Spleen (tissue), 11 donors: Measurements from ENCODE around the gene RAB15. TPM values are rescaled to one million over a fixed set of nuclear protein-coding genes. Genes with fewer than 3 reads are reported as not detected.

ENCODE experiments used
- DNase-seq: peaks from one replicate; pipeline ENCODE4 v3.0.0-alpha.2; 2020
- H3K27ac ChIP-seq, 8 donors: fragments of 200-600 bp; sonication (generic) in 7 of 8; 1 replicate in 4 of 8; 2 replicates in 4 of 8; pipeline versions ENCODE4 v1.5.0 to v1.8.0; 2016 to 2021; ENCODE audit warnings: inconsistent platforms in 4 of 8, mild to moderate bottlenecking in 4 of 8, moderate library complexity in 1 of 8
- H3K27me3 ChIP-seq, 7 donors: fragments of 200-600 bp; sonication (generic) in 6 of 7; replicated peaks in 1 of 7; 1 replicate in 4 of 7; 2 replicates in 3 of 7; pipeline versions ENCODE4 v1.5.0 to v1.8.0; 2016 to 2021; ENCODE audit warnings: inconsistent platforms in 3 of 7, mild to moderate bottlenecking in 1 of 7
- H3K36me3 ChIP-seq, 6 donors: fragments of 200-600 bp; sonication (generic) in 5 of 6; 1 replicate in 4 of 6; 2 replicates in 2 of 6; pipeline versions ENCODE4 v1.5.0 to v1.8.0; 2016 to 2021; ENCODE audit warnings: inconsistent platforms in 2 of 6
- H3K4me1 ChIP-seq, 6 donors: fragments of 200-600 bp; sonication (generic) in 5 of 6; 1 replicate in 3 of 6; 2 replicates in 3 of 6; pipeline versions ENCODE4 v1.5.0 to v1.8.0; 2016 to 2021; ENCODE audit warnings: inconsistent platforms in 3 of 6
- H3K4me3 ChIP-seq, 8 donors: fragments of 200-600 bp; sonication (generic) in 7 of 8; 1 replicate in 4 of 8; 2 replicates in 4 of 8; pipeline versions ENCODE4 v1.5.0 to v1.8.0; 2016 to 2021; ENCODE audit warnings: inconsistent platforms in 4 of 8, mild to moderate bottlenecking in 4 of 8, moderate library complexity in 2 of 8
- H3K9me3 ChIP-seq, 8 donors: fragments of 200-600 bp; sonication (generic) in 7 of 8; 1 replicate in 4 of 8; 2 replicates in 4 of 8; pipeline versions ENCODE4 v1.5.0 to v1.8.0; 2016 to 2021; ENCODE audit warnings: inconsistent platforms in 4 of 8
- POLR2A ChIP-seq, 3 donors: fragments of 450-650 bp; IDR thresholded peaks; one replicate each; pipeline ENCODE4 v1.5.1; 2017; ENCODE audit warnings: antibody characterized with exemption in 3 of 3, mild to moderate bottlenecking in 1 of 3
- POLR2AphosphoS5 ChIP-seq, 3 donors: sonication (generic); formaldehyde crosslinking; IDR thresholded peaks; one replicate each; pipeline ENCODE4 v1.5.1; 2017; ENCODE audit warnings: antibody characterized with exemption in 3 of 3
- WGBS, 5 donors: extraction: QIAGEN DNeasy Blood & Tissue Kit in 3 of 5; methylation state at CpG; one replicate each; pipeline versions ENCODE4 v1.1.5 to v1.1.7; 2013 to 2018; 5-methylcytosine and 5-hydroxymethylcytosine counted together
- intact Hi-C: fragments of 100-400 bp; cut with DNase I; formaldehyde crosslinking; loops from one replicate; pipeline ENCODE4 v1.15.0; 2023; ENCODE audit warnings: low total_unique reads
- polyA plus RNA-seq, 3 donors: library from polyadenylated mRNA; stranded (reverse); fragments of 200-250 nt; gene quantifications; one replicate each; pipeline ENCODE4 v1.2.1, GENCODE V29; 2013
- total RNA-seq, 7 donors: library from RNA; depleted of rRNA in 3 of 7; stranded (reverse); fragments of >200 nt in 3 of 7; fragmentation: NEBNext Ultra II Directional in 4 of 7; extraction: Animal tissue kit (Norgen Biotek cat#: 25700) in 4 of 7; gene quantifications; one replicate each; pipeline versions ENCODE4 v1.1.0 to v1.2.1, GENCODE V29; 2016 to 2021
- TF ChIP-seq, protein P1 (sequence below), 11 experiments: fragments of 200-600 bp in 7 of 11; fragments of 450-650 bp in 4 of 11; sonication (generic) in 4 of 11; IDR thresholded peaks in 8 of 11; conservative IDR thresholded peaks in 3 of 11; 1 replicate in 7 of 11; 2 replicates in 4 of 11; pipeline versions ENCODE4 v1.4.0 to v1.8.0; 2016 to 2021; ENCODE audit warnings: antibody characterized with exemption in 11 of 11, inconsistent platforms in 4 of 11, mild to moderate bottlenecking in 1 of 11
- donor health status: healthy with polysubstance abuse.
- donor health status: DM: no; HTN: no; CAD: no; lungs with moderate emphysema.
- donor health status: DM: no; HTN: no; CAD: no.
- donor health status: Bipolar disorder and iron deficiency.
- donor health status: healthy.
- donor health status: DM: no; HTN: no; CAD: no.
- donor health status: DM: yes; HTN: yes; CAD: no.

Gene RAB15
- total and polyA plus RNA-seq, 10 donors = 1.2 to 7.0 (median 2.2) TPM

DNA sequence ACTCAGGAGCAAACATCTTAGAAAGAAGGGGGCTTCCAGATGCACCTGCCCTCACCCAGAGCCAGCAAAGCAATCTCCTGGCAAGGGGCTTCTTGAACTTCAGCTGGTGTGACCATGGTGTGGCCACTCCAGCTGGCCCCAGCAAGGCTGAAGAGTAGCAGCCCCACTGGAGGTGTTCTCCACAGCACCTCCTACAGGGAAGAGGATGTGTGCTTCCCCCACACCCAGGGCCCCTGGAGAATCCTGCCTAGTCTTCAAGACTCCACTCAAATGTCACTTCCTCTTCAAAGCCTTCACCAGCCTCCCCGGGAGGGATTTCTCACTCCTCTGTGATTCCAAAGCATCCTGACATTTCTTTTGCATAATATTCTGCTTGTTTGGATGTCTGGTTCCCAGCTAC, 8.5 kb downstream of the RAB15 start:
- WGBS, 5 donors = 26 to 60% (median 42%) methylated on average over 1 of the region's 1 CpG

DNA sequence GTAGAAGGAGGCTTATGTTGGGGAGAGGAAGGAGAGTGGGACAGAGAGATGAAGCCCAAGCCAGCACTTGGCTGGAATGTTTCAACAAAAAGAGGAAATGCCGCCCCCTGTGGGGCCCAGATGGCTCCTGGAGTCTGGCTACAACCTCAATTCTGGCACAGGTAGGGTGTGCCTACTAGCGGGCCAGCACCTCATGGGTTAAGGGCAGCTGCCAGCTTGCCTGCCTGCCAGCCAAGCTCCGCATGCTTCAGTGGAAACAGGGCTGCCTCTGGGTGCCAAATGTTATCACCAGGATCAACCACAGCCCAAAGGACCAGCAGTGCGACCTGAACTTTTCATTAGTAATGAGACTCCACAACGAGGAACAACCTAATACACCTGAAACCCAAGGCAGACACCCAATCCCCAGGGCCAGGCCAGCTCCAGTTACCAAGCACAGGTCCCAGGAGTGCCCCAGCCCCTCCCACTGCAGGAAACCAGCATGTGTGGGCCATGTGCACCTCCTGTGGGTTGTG, 11.3 kb downstream of the RAB15 start:
- WGBS, 5 donors = 63 to 73% (median 68%) methylated on average over 3 to 5 of the region's 5 CpGs
- Histone ChIP-seq H3K4me1 (peaks cover 0 to 6% (median 0%) of the 10 kb centered on the region in 6 donors), H3K4me3 (no peak overlapping the region), H3K9me3 (no peaks in the 10 kb centered on the region), H3K36me3 (peaks cover 0 to 12% (median 0%) of the 10 kb centered on the region in 6 donors), H3K27me3 (no peaks in the 10 kb centered on the region), H3K27ac (no peak overlapping the region)
- TF ChIP-seq POLR2AphosphoS5 (IDR thresholded peaks at IDR 0.05) (no peak), POLR2A (IDR thresholded peaks at IDR 0.05) (no peak)
- TF ChIP-seq, protein P1, sequence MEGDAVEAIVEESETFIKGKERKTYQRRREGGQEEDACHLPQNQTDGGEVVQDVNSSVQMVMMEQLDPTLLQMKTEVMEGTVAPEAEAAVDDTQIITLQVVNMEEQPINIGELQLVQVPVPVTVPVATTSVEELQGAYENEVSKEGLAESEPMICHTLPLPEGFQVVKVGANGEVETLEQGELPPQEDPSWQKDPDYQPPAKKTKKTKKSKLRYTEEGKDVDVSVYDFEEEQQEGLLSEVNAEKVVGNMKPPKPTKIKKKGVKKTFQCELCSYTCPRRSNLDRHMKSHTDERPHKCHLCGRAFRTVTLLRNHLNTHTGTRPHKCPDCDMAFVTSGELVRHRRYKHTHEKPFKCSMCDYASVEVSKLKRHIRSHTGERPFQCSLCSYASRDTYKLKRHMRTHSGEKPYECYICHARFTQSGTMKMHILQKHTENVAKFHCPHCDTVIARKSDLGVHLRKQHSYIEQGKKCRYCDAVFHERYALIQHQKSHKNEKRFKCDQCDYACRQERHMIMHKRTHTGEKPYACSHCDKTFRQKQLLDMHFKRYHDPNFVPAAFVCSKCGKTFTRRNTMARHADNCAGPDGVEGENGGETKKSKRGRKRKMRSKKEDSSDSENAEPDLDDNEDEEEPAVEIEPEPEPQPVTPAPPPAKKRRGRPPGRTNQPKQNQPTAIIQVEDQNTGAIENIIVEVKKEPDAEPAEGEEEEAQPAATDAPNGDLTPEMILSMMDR (IDR thresholded peaks at IDR 0.05 in 8 of 11, conservative IDR thresholded peaks at IDR 0.05 in 3 of 11) = no peak
- DNase-seq = no peak
- intact Hi-C loops = no loop called here

More for the DNA sequence above, 8.5 kb downstream of the RAB15 start:
- no peaks in the 10 kb centered on the region for H3K36me3 ChIP-seq
- no peak overlapping the region for H3K4me3 ChIP-seq
- H3K9me3 ChIP-seq = no peaks in the 10 kb centered on the region
- no peak for DNase-seq
- H3K4me1 ChIP-seq = peaks cover 0 to 8% (median 0%) of the 10 kb centered on the region in 6 donors
- H3K27me3 ChIP-seq = no peaks in the 10 kb centered on the region
- no peak for TF ChIP-seq POLR2A (IDR thresholded peaks at IDR 0.05)
- TF ChIP-seq POLR2AphosphoS5 (IDR thresholded peaks at IDR 0.05) = no peak
- TF ChIP-seq, protein P1 (IDR thresholded peaks at IDR 0.05 in 8 of 11, conservative IDR thresholded peaks at IDR 0.05 in 3 of 11) = no peak
- intact Hi-C loops = no loop called here
- no peak overlapping the region for H3K27ac ChIP-seq

DNA sequence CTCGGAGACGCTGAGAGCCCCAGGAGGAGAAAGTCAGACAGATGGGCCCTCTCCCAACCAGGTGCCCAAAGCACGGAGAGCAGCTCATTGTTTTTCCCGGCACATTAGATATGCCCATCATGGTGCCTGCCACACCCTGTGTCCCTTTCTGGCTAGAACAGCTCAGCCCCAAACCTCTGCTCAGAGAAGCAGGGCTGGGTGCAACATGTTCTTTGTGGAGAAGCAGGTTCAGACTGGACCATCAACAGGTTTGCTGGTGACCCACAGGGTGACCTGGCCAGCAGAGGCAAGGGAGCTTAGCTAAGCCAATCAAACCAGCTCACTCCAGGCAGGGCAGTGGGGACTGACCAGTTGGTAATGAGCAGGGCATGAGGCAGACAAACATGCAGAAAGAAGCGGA, 13.4 kb downstream of the RAB15 start:
- no peaks in the 10 kb centered on the region for H3K27me3 ChIP-seq
- TF ChIP-seq, protein P1 (IDR thresholded peaks at IDR 0.05 in 8 of 11, conservative IDR thresholded peaks at IDR 0.05 in 3 of 11) = no peak
- TF ChIP-seq POLR2AphosphoS5 (IDR thresholded peaks at IDR 0.05) (no peak), POLR2A (IDR thresholded peaks at IDR 0.05) (no peak)
- no peak overlapping the region for H3K27ac ChIP-seq
- intact Hi-C loops = no loop called here
- 88 to 99% (median 96%) methylated on average over 5 of the region's 5 CpGs for WGBS, 5 donors
- no peaks in the 10 kb centered on the region for H3K9me3 ChIP-seq
- no peaks in the 10 kb centered on the region for H3K4me1 ChIP-seq
- H3K36me3 ChIP-seq = peaks cover 0 to 23% (median 0%) of the 10 kb centered on the region in 6 donors
- H3K4me3 ChIP-seq = no peak overlapping the region
- no peak for DNase-seq

- Histone ChIP-seq H3K4me3 (no peak overlapping the region), H3K27me3 (no peaks in the 10 kb centered on the region), H3K9me3 (no peaks in the 10 kb centered on the region), H3K27ac (no peak overlapping the region), H3K4me1 (no peaks in the 10 kb centered on the region), H3K36me3 (peaks cover 0 to 23% (median 0%) of the 10 kb centered on the region in 6 donors)
- WGBS, 5 donors = 86 to 97% (median 92%) methylated on average over 2 of the region's 2 CpGs
- no peak for DNase-seq
- TF ChIP-seq, protein P1 (IDR thresholded peaks at IDR 0.05 in 8 of 11, conservative IDR thresholded peaks at IDR 0.05 in 3 of 11) = no peak
- TF ChIP-seq POLR2A (IDR thresholded peaks at IDR 0.05) = no peak
- no peak for TF ChIP-seq POLR2AphosphoS5 (IDR thresholded peaks at IDR 0.05)
- intact Hi-C loops = no loop called here
These were observed 13.9 kb downstream of the RAB15 start for GRCh38 chr14:64958201-64958600.
